Activated CD4-positive, alpha-beta T cell treated with anti-CD3 and anti-CD28 coated beads, Interleukin-2, amount 50 U/mL, for 24 hours (primary cell): Measurements from ENCODE around the gene CARD19.
A peak's percentile ranks its signal among the peaks of the same experiment; 100 is the strongest.

Experiments
- DNase-seq, 2 donors: peaks; one replicate each; pipeline ENCODE4 v3.0.0-alpha.2; 2020; ENCODE audit warnings: low read depth in 1 of 2, low spot score in 1 of 2

The CARD19 gene

GRCh38 chr9:93149361-93149760 lies 53.3 kb downstream of the CARD19 start:
- no peak for DNase-seq

GRCh38 chr9:93151097-93151784 lies 55.2 kb downstream of the CARD19 start:
- DNase-seq, result no peak

GRCh38 chr9:93154293-93154903 lies 58.4 kb downstream of the CARD19 start:
- DNase-seq, result no peak

- no peak for DNase-seq
Measured at GRCh38 chr9:93155716-93156474, 59.9 kb downstream of the CARD19 start.

DNA sequence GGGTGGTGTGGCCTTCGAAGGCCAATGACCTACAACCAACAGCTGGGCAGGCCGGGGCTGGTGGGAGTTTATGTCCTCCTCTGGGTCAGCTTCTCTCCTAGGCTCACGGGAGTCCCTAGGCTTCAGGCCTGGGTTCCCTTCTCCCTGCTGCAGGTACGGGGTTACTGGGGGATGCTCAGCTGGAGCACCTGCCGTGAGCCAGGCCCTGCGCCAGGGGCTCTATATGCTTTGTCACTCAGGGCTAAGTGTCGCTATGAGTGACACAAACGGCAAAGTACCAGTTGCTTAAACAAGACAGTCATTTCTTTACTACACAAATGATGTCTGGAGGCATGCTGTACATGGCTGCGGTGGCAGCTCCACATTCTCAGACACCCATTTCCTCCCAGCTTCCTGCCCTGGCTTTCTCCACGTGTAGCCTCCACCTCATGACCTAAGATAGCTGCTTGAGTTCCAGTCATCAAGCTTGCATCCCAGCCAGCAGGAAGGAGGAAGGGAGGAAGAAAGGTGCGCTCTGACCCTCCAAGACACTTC lies 60.5 kb downstream of the CARD19 start:
- DNase-seq, result no peak

GRCh38 chr9:93159601-93160471 lies 63.8 kb downstream of the CARD19 start:
- peak; percentile 46 to 56 for DNase-seq

DNA sequence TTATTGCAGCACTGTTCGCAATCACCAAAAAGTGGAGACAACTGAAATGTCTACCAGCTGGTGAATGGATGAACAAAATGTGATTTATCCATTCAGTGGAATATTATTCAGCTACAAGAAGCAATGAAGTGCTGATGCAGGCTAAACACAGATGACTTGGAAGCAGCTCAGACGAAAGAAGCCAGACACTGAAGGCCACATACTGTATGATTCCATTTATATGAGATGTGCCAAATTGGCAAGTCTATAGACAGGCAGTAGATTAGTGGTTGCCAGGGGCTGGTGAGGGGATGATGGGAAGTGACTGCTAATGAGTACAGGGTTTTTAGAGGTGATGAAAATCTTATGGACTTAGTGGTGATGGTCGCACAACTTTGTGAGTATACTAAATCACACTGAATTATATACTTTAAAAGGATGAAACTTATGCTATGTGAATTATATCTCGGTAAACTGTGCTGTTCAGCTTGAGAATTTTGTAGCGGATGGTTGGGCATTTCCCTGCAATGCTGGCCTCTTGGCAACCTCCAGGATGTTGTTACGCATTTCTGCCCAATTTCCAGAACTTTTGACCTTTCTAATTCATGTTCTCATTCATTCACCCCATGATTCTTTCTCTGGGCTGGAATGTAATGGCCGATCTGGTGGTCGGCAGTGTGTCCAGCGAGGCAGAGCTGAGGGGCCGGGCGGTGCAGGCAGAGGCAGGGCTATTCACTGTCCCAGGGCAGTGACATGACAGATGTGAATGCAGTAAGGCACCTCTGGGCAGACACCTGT lies 66.0 kb downstream of the CARD19 start:
- DNase-seq, result no peak
